A673 (cell line): Measurements from ENCODE around the gene CRABP1. TPM values are rescaled to one million over a fixed set of nuclear protein-coding genes. Genes with fewer than 3 reads are reported as not detected.

ENCODE experiments used
- BruUV-seq: library from RNA; stranded (reverse); fragments of 400-500 nt; replicated peaks from 2 replicates; lab custom pipeline; 2021; lab: Mats Ljungman, UMichigan
- CTCF ChIA-PET: fragments of 300-600 bp; sonication (Branson Sonifier 250); formaldehyde crosslinking; loops from one replicate; lab custom pipeline; 2022; ENCODE audit warnings: antibody characterized with exemption; lab: Charles Lee
- POLR2A ChIA-PET: fragments of 300-600 bp; sonication (Branson Sonifier 250); formaldehyde crosslinking; loops from one replicate; lab custom pipeline; 2022; ENCODE audit warnings: antibody characterized with exemption; ENCODE audit not compliant: low non-redundant PET; lab: Charles Lee
- DNase-seq: peaks from one replicate; pipeline ENCODE4 v3.0.0-alpha.2; 2015; ENCODE audit warnings: low spot score
- H3K27ac ChIP-seq: fragments of 200-600 bp; sonication (generic); 2 replicates; pipeline ENCODE4 v1.5.1; 2016; ENCODE audit warnings: mixed run types, low read depth, mild to moderate bottlenecking, mixed read lengths, antibody characterized with exemption, low read length; ENCODE audit not compliant: poor library complexity, severe bottlenecking
- H3K27me3 ChIP-seq: fragments of 200-600 bp; sonication (generic); replicated peaks from 2 replicates; pipeline ENCODE4 v1.6.1; 2017; ENCODE audit warnings: mixed run types, low read depth, mild to moderate bottlenecking, mixed read lengths, antibody characterized with exemption, low read length; ENCODE audit not compliant: insufficient read depth, poor library complexity
- H3K36me3 ChIP-seq: fragments of 200-600 bp; sonication (generic); 2 replicates; pipeline ENCODE4 v1.6.1; 2016; ENCODE audit warnings: mixed run types, mild to moderate bottlenecking, mixed read lengths, antibody characterized with exemption, low read length; ENCODE audit not compliant: insufficient read depth, poor library complexity, severe bottlenecking
- H3K4me1 ChIP-seq: fragments of 200-600 bp; sonication (generic); 2 replicates; pipeline ENCODE4 v1.6.1; 2017; ENCODE audit warnings: mixed run types, mild to moderate bottlenecking, mixed read lengths, antibody characterized with exemption, low read length; ENCODE audit not compliant: insufficient read depth, poor library complexity, severe bottlenecking
- H3K4me3 ChIP-seq: fragments of 200-600 bp; sonication (generic); 2 replicates; pipeline ENCODE4 v1.5.1; 2016; ENCODE audit warnings: low read depth, mixed run types, mild to moderate bottlenecking, mixed read lengths, low read length; ENCODE audit not compliant: poor library complexity, severe bottlenecking
- H3K9me3 ChIP-seq: fragments of 200-600 bp; sonication (generic); 2 replicates; pipeline ENCODE4 v1.6.1; 2016; ENCODE audit warnings: mixed run types, low read depth, mild to moderate bottlenecking, mixed read lengths, antibody characterized with exemption, low read length; ENCODE audit not compliant: poor library complexity, severe bottlenecking
- EZH2 ChIP-seq: fragments of 200-600 bp; sonication (generic); IDR thresholded peaks from 2 replicates; pipeline ENCODE4 v1.6.1; 2017; ENCODE audit warnings: borderline replicate concordance, low read depth, mild to moderate bottlenecking, mixed read lengths, antibody characterized with exemption, low read length; ENCODE audit not compliant: poor library complexity, severe bottlenecking
- intact Hi-C: fragments of 100-400 bp; cut with micrococcal nuclease; formaldehyde crosslinking; loops from one replicate; pipeline ENCODE4 v1.10.0; 2022; ENCODE audit not compliant: unreplicated experiment
- total RNA-seq: library from RNA; stranded (reverse); gene quantifications from 2 replicates; pipeline ENCODE4 v1.2.3, GENCODE V29; 2021
- TF ChIP-seq, protein P1 (sequence below): fragments of 300-800, 200-600 bp; sonication (generic); conservative IDR thresholded peaks from 2 replicates; pipeline ENCODE4 v1.5.1; 2017; ENCODE audit warnings: low read depth, mild to moderate bottlenecking, antibody characterized with exemption, low read length, moderate library complexity, mixed read lengths

Gene CRABP1
- total RNA-seq, 1 experiment from 2014 or later: 61.2 TPM

DNA sequence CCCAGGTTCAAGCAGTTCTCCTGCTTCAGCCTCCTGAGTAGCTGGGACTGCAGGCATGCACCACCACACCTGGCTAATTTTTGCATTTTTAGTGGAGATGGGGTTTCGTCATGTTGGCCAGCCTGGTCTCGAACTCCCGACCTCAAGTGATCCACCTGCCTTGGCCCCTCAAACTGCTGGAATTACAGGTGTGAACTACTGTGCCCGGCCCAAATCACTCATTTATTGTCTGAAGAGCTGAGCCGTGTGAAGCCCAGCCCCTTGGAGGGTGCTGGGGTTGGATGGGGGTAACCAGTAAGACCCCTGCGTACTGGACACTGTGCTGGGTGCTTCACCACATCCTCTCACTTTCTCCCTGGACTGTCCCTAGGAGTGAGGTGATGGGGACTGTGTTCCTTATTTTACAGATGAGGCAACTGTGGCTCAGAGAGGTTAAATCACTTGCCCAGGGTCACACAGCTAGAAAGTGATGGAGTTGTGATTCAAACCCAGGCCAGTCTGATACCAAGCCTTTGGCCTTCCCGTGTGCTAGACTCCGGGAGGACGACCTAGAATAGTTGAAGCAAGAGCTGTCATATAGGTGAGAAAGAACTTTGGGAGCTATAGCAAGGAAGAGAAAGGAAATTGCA is 56.1 kb downstream of the CRABP1 start:
- Histone ChIP-seq H3K36me3 (no peaks in the 10 kb centered on the region), H3K9me3 (no peaks in the 10 kb centered on the region), H3K4me1 (no peaks in the 10 kb centered on the region), H3K4me3 (no peak overlapping the region), H3K27ac (no peak overlapping the region), H3K27me3 (no peaks in the 10 kb centered on the region)
- ChIA-PET CTCF (interaction anchor here (0.7 kb wide), 1 partner anchor 568 kb away, joined by 5 read pairs; no protein-coding TSS in a partner anchor), POLR2A (no interaction called here)
- no TSS peak for BruUV-seq
- no peak for DNase-seq
- intact Hi-C loops: no loop called here
- TF ChIP-seq, protein P1, sequence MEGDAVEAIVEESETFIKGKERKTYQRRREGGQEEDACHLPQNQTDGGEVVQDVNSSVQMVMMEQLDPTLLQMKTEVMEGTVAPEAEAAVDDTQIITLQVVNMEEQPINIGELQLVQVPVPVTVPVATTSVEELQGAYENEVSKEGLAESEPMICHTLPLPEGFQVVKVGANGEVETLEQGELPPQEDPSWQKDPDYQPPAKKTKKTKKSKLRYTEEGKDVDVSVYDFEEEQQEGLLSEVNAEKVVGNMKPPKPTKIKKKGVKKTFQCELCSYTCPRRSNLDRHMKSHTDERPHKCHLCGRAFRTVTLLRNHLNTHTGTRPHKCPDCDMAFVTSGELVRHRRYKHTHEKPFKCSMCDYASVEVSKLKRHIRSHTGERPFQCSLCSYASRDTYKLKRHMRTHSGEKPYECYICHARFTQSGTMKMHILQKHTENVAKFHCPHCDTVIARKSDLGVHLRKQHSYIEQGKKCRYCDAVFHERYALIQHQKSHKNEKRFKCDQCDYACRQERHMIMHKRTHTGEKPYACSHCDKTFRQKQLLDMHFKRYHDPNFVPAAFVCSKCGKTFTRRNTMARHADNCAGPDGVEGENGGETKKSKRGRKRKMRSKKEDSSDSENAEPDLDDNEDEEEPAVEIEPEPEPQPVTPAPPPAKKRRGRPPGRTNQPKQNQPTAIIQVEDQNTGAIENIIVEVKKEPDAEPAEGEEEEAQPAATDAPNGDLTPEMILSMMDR: no peak
- TF ChIP-seq EZH2: no peak

DNA sequence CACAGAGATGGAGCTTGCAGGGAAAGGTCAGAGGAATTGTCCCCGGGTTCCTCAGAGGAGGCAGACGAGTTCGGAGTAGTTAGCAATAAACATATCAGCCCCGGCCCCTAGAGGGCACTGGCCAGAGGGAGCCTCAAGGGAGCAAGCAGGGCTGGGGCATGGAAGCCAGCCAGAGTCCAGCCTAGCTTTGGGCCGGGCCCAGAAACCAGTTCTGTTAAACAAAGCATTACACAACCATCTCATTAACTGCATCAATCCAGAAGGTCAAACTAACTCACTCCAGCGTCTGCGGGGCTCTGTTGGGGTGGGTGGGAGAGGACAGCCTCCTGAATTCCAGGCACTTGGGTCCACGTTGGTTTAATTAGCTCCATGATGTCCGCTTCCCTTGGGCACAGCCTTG is 56.8 kb downstream of the CRABP1 start:
- DNase-seq: no peak
- H3K27ac ChIP-seq: no peak overlapping the region
- BruUV-seq: no TSS peak
- H3K27me3 ChIP-seq: no peaks in the 10 kb centered on the region
- H3K4me1 ChIP-seq: no peaks in the 10 kb centered on the region
- no peak overlapping the region for H3K4me3 ChIP-seq
- no peaks in the 10 kb centered on the region for H3K36me3 ChIP-seq
- POLR2A ChIA-PET: no interaction called here
- intact Hi-C loops: no loop called here
- TF ChIP-seq, protein P1: 0 out of 2 replicates have a peak, but pooled peaks have one; percentile 18
- no peak for TF ChIP-seq EZH2
- no peaks in the 10 kb centered on the region for H3K9me3 ChIP-seq
- CTCF ChIA-PET: interaction anchor here (0.7 kb wide), 1 partner anchor 569 kb away, joined by 5 read pairs; no protein-coding TSS in a partner anchor

DNA sequence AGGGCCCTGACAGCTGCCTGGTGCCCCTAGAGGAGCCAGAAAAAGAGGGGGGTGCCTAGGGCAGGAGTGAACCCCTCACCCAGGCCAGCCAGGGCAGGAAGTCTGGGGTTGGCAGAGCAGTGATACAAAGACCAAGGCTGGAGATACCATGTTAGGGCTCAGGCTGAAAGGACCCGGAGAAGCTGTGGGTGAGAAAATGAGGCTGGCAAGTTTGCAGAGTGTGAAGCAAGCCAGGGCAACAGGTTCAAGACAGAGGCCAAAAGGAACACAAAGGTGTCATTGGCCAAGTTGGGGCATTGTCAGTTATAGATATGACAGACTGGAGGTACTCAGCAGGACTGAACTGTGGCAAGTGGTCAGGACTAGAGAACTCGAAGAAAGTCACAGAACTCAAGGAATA is 57.2 kb downstream of the CRABP1 start:
- ChIA-PET POLR2A (no interaction called here), CTCF (no interaction called here)
- TF ChIP-seq, protein P1: no peak
- TF ChIP-seq EZH2: no peak
- no peak for DNase-seq
- Histone ChIP-seq H3K36me3 (no peaks in the 10 kb centered on the region), H3K27ac (no peak overlapping the region), H3K9me3 (no peaks in the 10 kb centered on the region), H3K4me3 (no peak overlapping the region), H3K4me1 (no peaks in the 10 kb centered on the region), H3K27me3 (no peaks in the 10 kb centered on the region)
- intact Hi-C loops: no loop called here
- BruUV-seq: no TSS peak

Other genes starting within 250 kb of the CRABP1 start
- gene SH2D7, start 247.8 kb upstream of the CRABP1 start, total RNA-seq: not detected in 2 replicates
- gene CIB2, start 208.9 kb upstream of the CRABP1 start, total RNA-seq: 1.7 and 2.1 TPM in 2 replicates
- 83.8 and 112 TPM in 2 replicates for gene IDH3A, start 191.0 kb upstream of the CRABP1 start, total RNA-seq
- 0.35 and 0.45 TPM in 2 replicates for gene ACSBG1, start 105.8 kb upstream of the CRABP1 start, total RNA-seq
- 12.0 and 15.7 TPM in 2 replicates for gene DNAJA4, start 75.8 kb upstream of the CRABP1 start, total RNA-seq
- gene SKIC8, start 40.7 kb upstream of the CRABP1 start, total RNA-seq: 55.5 and 57.9 TPM in 2 replicates
- gene IREB2, start 97.9 kb downstream of the CRABP1 start, total RNA-seq: 85.9 and 86.4 TPM in 2 replicates
- gene HYKK, start 167.2 kb downstream of the CRABP1 start, total RNA-seq: 0.37 TPM in 1 of 2 replicates, not detected in the other
- gene PSMA4, start 200.1 kb downstream of the CRABP1 start, total RNA-seq: 411 and 444 TPM in 2 replicates
- 18.9 and 19.1 TPM in 2 replicates for gene CHRNA5, start 225.2 kb downstream of the CRABP1 start, total RNA-seq